HG02943 (cell line): Measurements from ENCODE around the gene GRIA3.

Source experiments
- ATAC-seq: cut with Tn5 transposase; IDR thresholded peaks from one replicate; pipeline ENCODE4 v1.9.1; 2021; ENCODE audit warnings: mild to moderate bottlenecking, low read depth, moderate library complexity; ENCODE audit not compliant: unreplicated experiment

The GRIA3 gene

GRCh38 chrX:123442764-123443163 lies 258.7 kb downstream of the GRIA3 start:
- ATAC-seq = no peak

- no peak for ATAC-seq
These were observed 263.4 kb downstream of the GRIA3 start for GRCh38 chrX:123447506-123447905.

- ATAC-seq = no peak
These were observed 265.3 kb downstream of the GRIA3 start for GRCh38 chrX:123449335-123449734.

GRCh38 chrX:123450222-123450621 lies 266.1 kb downstream of the GRIA3 start:
- ATAC-seq = no peak

GRCh38 chrX:123454712-123455431 lies 270.8 kb downstream of the GRIA3 start:
- ATAC-seq = no peak

- ATAC-seq = no peak
These were observed 271.6 kb downstream of the GRIA3 start for GRCh38 chrX:123455693-123456092.

GRCh38 chrX:123464709-123465108 lies 280.6 kb downstream of the GRIA3 start:
- ATAC-seq = no peak

GRCh38 chrX:123468481-123468880 lies 284.4 kb downstream of the GRIA3 start:
- no peak for ATAC-seq

- no peak for ATAC-seq
These were observed 291.1 kb downstream of the GRIA3 start for GRCh38 chrX:123475068-123475724.

- ATAC-seq = no peak
These were observed 292.6 kb downstream of the GRIA3 start for GRCh38 chrX:123476611-123477219.

- ATAC-seq = no peak
These were observed 293.6 kb downstream of the GRIA3 start for GRCh38 chrX:123477673-123478072.

- no peak for ATAC-seq
These were observed 298.1 kb downstream of the GRIA3 start for GRCh38 chrX:123481913-123482851.

GRCh38 chrX:123486297-123486696 lies 302.2 kb downstream of the GRIA3 start:
- ATAC-seq = no peak

- no peak for ATAC-seq
These were observed 303.2 kb downstream of the GRIA3 start for GRCh38 chrX:123487236-123487635.

GRCh38 chrX:123487669-123488068 lies 303.6 kb downstream of the GRIA3 start:
- no peak for ATAC-seq

- no peak for ATAC-seq
These were observed 304.9 kb downstream of the GRIA3 start for GRCh38 chrX:123489011-123489410.

GRCh38 chrX:123493857-123494256 lies 309.8 kb downstream of the GRIA3 start:
- no peak for ATAC-seq

GRCh38 chrX:123499787-123500186 lies 315.7 kb downstream of the GRIA3 start:
- no peak for ATAC-seq

GRCh38 chrX:123504047-123504446 lies 320.0 kb downstream of the GRIA3 start:
- ATAC-seq = no peak

- ATAC-seq = no peak
These were observed 320.7 kb downstream of the GRIA3 start for GRCh38 chrX:123504630-123505270.
